ENCODE results near the gene BNC1.

DNA sequence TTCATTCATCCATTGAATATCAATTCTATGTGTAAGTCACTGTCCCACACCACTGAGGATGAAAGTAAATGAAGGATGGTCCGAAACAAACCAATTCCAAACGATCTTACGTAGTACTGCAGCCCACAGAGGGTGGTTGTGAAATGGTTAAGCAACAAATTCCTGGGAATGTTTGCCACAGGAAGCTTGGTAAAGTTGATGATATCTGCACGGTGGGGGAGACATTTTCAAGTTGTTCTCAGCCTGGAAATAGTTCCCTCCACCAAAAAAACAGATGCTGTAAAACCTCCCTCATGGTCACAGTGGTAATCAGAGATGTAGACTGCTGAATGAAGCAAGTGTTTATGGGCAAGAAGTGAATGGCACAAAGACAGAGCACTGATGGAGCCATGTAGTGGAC is 35.9 kb upstream of the BNC1 start:
- no peak for TF ChIP-seq TEAD4 (IDR thresholded peaks at IDR 0.05)
- TF ChIP-seq, protein P1, sequence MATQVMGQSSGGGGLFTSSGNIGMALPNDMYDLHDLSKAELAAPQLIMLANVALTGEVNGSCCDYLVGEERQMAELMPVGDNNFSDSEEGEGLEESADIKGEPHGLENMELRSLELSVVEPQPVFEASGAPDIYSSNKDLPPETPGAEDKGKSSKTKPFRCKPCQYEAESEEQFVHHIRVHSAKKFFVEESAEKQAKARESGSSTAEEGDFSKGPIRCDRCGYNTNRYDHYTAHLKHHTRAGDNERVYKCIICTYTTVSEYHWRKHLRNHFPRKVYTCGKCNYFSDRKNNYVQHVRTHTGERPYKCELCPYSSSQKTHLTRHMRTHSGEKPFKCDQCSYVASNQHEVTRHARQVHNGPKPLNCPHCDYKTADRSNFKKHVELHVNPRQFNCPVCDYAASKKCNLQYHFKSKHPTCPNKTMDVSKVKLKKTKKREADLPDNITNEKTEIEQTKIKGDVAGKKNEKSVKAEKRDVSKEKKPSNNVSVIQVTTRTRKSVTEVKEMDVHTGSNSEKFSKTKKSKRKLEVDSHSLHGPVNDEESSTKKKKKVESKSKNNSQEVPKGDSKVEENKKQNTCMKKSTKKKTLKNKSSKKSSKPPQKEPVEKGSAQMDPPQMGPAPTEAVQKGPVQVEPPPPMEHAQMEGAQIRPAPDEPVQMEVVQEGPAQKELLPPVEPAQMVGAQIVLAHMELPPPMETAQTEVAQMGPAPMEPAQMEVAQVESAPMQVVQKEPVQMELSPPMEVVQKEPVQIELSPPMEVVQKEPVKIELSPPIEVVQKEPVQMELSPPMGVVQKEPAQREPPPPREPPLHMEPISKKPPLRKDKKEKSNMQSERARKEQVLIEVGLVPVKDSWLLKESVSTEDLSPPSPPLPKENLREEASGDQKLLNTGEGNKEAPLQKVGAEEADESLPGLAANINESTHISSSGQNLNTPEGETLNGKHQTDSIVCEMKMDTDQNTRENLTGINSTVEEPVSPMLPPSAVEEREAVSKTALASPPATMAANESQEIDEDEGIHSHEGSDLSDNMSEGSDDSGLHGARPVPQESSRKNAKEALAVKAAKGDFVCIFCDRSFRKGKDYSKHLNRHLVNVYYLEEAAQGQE (IDR thresholded peaks at IDR 0.05; ENCODE audit: low read depth), result no peak
- TF ChIP-seq CREB1 (IDR thresholded peaks at IDR 0.05; ENCODE audit: low read depth), result no peak
- TF ChIP-seq TCF12 (IDR thresholded peaks at IDR 0.05; ENCODE audit: low read depth), result no peak
- TF ChIP-seq ZBTB7A (IDR thresholded peaks at IDR 0.05; ENCODE audit: low read depth), result no peak
- TF ChIP-seq CEBPB (IDR thresholded peaks at IDR 0.05), result no peak

Data from Ishikawa (cell line).